Upper lobe of right lung (tissue), 1 donor: Measurements from ENCODE around the gene SNTA1. TPM values are rescaled to one million over a fixed set of nuclear protein-coding genes. Genes with fewer than 3 reads are reported as not detected.
"Not testable (repeated sequence)": the region's sequence is repeated elsewhere in the genome, so short reads cannot be mapped to it uniquely, and the experiment has no call there.

ENCODE experiments used
- ATAC-seq: fragments of 200-7000 bp; cut with Tn5 transposase; one replicate; pipeline ENCODE4 v1.9.1; 2020; ENCODE audit warnings: mild to moderate bottlenecking, moderate library complexity
- DNase-seq: peaks from one replicate; pipeline ENCODE4 v3.0.0-alpha.2; 2020
- H3K27ac ChIP-seq: fragments of 200-600 bp; one replicate; pipeline ENCODE4 v1.8.0; 2022
- H3K27me3 ChIP-seq: fragments of 200-600 bp; one replicate; pipeline ENCODE4 v1.8.0; 2022; ENCODE audit warnings: mild to moderate bottlenecking
- H3K36me3 ChIP-seq: fragments of 200-600 bp; one replicate; pipeline ENCODE4 v1.8.0; 2022
- H3K4me1 ChIP-seq: fragments of 200-600 bp; one replicate; pipeline ENCODE4 v1.8.0; 2022
- H3K4me3 ChIP-seq: fragments of 200-600 bp; one replicate; pipeline ENCODE4 v1.8.0; 2022; ENCODE audit warnings: mild to moderate bottlenecking
- H3K9me3 ChIP-seq: fragments of 200-600 bp; one replicate; pipeline ENCODE4 v1.8.0; 2022
- intact Hi-C: fragments of 100-400 bp; cut with DNase I; formaldehyde crosslinking; loops from one replicate; pipeline ENCODE4 v1.11.0; 2022
- long read RNA-seq: library from polyadenylated mRNA; unstranded; transcript quantifications from one replicate; pipeline ENCODE4 v2.0.0, GENCODE V29; 2021
- total RNA-seq: library from RNA; stranded (reverse); fragmentation: NEBNext Ultra II Directional; extraction: Animal tissue kit (Norgen Biotek cat#: 25700); gene quantifications from one replicate; pipeline ENCODE4 v1.2.1, GENCODE V29; 2021
- TF ChIP-seq, protein P1 (sequence below): fragments of 200-600 bp; IDR thresholded peaks from one replicate; pipeline ENCODE4 v1.8.0; 2022; ENCODE audit warnings: antibody characterized with exemption
- donor health status: DM: no; HTN: yes; CAD: no; lungs with severe emphysema.

The SNTA1 gene
- 8.6 TPM for total RNA-seq
- long read RNA-seq, transcript SNTA1-201 (8 exons, 2,342 nt) = major isoform, 18 of 29 reads
- long read RNA-seq, partial matches to known transcripts = 7 of 29 reads
- long read RNA-seq, other reads (novel, unspliced or antisense) = 4 of 29 reads

DNA sequence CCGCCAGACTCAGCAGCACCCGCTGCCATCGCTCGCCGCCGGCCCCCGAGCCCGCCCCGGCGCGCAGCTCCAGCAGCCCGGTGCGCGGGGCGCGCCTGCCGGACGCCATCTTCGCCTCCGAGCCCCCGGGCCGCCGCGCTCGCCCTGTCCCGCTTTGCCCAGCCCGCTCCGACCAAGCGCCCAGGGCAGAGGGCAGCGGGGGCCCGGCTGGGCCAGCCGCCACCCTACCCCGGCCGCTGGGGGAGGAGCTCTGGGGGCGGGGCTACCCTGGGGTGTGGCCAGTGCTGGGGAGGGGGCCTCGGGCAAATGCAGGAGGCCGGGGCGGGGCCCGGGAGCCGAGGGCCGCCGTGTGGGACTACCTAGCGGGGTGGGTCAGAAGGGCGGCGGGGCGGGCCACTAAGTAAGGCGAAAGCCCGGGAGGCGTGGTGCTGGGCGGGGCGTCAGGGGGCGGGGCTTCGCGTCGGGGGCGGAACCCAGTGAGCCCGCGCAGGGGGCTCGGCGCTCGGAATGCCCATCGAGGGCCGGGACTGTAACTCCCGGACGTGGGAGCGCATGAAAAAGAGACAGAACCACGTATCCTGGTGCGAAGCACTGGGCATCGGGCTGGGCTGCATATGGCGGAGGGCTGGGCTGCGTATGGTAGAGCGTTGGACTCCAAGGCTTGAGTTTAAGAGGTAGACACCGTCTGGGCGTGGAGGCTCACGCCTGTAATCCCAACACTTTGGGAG, at the start of gene SNTA1:
TSS of gene SNTA1 (minus strand) at position 252 of the 728 bp plus-strand sequence. CDS start at position 109, 143 bp downstream.
- intact Hi-C loops = no loop called here
- Histone ChIP-seq H3K9me3 (no peaks in the 10 kb centered on the region), H3K27me3 (no peaks in the 10 kb centered on the region), H3K27ac (peak within 1 kb of the TSS; percentile 51), H3K4me3 (peak within 1 kb of the TSS; percentile 68), H3K4me1 (peaks cover 8% of the 10 kb centered on the region), H3K36me3 (no peaks in the 10 kb centered on the region)
- peak; percentile 98 for DNase-seq
- TF ChIP-seq, protein P1, sequence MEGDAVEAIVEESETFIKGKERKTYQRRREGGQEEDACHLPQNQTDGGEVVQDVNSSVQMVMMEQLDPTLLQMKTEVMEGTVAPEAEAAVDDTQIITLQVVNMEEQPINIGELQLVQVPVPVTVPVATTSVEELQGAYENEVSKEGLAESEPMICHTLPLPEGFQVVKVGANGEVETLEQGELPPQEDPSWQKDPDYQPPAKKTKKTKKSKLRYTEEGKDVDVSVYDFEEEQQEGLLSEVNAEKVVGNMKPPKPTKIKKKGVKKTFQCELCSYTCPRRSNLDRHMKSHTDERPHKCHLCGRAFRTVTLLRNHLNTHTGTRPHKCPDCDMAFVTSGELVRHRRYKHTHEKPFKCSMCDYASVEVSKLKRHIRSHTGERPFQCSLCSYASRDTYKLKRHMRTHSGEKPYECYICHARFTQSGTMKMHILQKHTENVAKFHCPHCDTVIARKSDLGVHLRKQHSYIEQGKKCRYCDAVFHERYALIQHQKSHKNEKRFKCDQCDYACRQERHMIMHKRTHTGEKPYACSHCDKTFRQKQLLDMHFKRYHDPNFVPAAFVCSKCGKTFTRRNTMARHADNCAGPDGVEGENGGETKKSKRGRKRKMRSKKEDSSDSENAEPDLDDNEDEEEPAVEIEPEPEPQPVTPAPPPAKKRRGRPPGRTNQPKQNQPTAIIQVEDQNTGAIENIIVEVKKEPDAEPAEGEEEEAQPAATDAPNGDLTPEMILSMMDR = no peak
- ATAC-seq = peak; percentile 97

DNA sequence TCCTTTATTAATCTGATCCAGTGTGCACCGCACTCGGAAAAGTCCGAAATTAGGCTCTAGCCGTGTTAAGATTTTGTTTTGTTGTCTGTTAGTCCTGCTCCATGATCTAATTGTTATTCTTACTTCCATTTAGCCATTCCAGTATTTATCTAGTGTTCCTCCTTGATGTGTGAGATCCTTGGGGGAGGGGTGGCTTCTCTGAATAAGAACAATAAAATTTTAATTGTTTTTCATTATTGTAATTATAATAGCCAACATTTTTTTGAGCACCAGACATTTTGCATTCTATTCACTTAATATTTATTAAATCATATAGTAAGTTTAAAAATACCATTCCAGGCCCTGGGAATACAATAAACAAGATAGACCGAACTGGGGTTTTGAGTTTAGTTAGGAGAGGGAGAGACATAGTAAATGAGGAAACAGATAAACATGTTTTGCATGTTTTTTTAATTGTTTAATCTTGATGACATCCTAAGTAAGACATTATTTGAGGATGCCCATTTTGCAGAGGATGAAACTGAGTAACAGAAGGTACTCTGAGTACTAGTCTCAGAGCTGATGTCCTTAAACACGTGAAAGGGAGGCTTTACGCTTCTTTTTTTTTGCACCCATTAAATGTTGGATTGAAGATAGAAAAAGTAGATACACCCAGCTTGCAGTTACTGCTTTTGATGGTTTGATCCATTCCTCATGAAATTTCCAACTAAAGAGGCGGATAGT, 47.5 kb upstream of the SNTA1 start:
- peak overlapping the region; percentile 87 for H3K27ac ChIP-seq
- peaks cover 18% of the 10 kb centered on the region for H3K4me1 ChIP-seq
- H3K27me3 ChIP-seq = no peaks in the 10 kb centered on the region
- intact Hi-C loops = no loop called here
- no peaks in the 10 kb centered on the region for H3K9me3 ChIP-seq
- TF ChIP-seq, protein P1 = no peak
- no peak for DNase-seq
- H3K4me3 ChIP-seq = peak overlapping the region; percentile 94
- ATAC-seq = no peak
- no peaks in the 10 kb centered on the region for H3K36me3 ChIP-seq

DNA sequence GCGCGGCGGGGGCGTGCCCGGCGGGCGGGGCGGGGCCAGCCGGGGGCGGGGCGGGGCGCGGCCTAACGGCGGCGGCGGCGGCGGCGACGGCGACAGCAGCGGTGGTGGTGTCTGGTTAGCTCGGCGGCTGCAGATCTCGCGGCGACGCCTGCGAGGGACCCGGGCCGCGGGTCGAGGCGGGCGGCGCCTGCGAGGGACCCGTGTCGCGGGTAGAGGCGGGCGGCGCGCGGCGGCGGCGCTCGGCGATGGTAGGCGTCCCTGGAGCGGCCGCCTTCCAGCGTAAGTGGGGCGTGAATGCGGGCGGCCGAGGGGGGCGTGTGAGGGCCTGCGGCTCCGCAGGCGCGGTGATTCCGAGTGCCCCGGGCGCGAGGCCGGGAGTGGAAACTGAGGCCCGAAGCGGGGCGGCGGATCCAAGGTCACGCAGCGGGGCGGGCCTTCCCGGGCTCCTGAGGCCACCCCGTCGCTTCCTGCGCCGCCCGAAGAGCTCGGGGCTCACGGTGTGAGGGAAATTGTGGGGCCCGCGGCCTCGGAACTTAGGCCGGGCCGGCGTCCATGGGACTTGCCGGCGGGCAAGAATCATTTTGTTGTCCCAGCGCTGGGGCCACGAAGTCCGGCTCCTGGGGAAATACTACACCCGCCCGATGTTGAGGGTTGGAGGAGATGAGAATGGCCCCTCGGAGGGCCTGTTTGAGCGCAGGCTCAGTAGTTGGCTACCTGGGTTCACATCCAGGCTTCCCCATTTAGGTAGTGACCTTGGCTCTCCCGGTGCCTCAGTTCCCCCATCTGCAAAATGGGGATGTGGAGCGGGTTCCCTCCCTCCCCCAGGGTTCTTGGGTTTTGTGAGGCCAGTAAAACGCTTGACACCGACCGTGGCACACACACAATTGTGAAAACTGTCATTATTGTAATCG, 46.7 kb upstream of the SNTA1 start, which contains the start of gene CBFA2T2:
TSS of gene CBFA2T2 (plus strand) at position 74 of the 911 bp plus-strand sequence. CDS start at position 246, 172 bp downstream.
- intact Hi-C loops = no loop called here
- Histone ChIP-seq H3K36me3 (no peaks in the 10 kb centered on the region), H3K9me3 (no peaks in the 10 kb centered on the region), H3K27me3 (no peaks in the 10 kb centered on the region), H3K4me3 (peak within 1 kb of the TSS; percentile 94), H3K4me1 (peaks cover 18% of the 10 kb centered on the region), H3K27ac (peak within 1 kb of the TSS; percentile 95)
- TF ChIP-seq, protein P1 = no peak
- ATAC-seq (peak; percentile 64), DNase-seq (peak; percentile 89)

DNA sequence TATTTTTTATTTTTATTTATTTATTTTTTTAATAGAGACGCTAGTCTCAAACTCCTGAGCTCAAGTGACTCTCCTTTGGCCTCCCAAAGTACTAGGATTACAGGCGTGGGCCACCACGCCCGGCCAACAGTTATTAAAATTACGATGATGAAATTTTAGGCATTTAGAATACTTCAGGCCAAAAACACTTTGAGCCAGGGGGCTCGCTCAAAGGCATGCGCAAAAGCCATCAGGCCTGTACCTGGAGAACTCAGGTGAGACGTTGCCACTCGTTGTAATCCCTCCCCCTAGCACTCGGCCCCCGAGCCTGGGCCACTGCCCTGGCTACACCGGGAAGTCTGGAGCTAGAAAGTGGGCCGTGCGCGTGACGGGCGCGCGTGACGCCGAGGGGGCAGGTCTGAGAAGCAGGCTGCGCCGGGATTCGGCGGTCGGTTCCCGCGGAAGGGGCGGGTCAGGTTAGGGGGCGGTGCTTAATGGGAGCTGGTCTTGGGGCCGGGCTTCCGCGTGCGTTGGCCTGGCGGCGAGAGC, 46.0 kb upstream of the SNTA1 start:
- H3K27me3 ChIP-seq = no peaks in the 10 kb centered on the region
- peak overlapping the region; percentile 95 for H3K27ac ChIP-seq
- peak overlapping the region; percentile 56 for H3K4me3 ChIP-seq
- peaks cover 18% of the 10 kb centered on the region for H3K4me1 ChIP-seq
- no peaks in the 10 kb centered on the region for H3K36me3 ChIP-seq
- no peaks in the 10 kb centered on the region for H3K9me3 ChIP-seq
- peak; percentile 100 for DNase-seq
- ATAC-seq = peak; percentile 98
- TF ChIP-seq, protein P1 = no peak
- intact Hi-C loops = no loop called here

DNA sequence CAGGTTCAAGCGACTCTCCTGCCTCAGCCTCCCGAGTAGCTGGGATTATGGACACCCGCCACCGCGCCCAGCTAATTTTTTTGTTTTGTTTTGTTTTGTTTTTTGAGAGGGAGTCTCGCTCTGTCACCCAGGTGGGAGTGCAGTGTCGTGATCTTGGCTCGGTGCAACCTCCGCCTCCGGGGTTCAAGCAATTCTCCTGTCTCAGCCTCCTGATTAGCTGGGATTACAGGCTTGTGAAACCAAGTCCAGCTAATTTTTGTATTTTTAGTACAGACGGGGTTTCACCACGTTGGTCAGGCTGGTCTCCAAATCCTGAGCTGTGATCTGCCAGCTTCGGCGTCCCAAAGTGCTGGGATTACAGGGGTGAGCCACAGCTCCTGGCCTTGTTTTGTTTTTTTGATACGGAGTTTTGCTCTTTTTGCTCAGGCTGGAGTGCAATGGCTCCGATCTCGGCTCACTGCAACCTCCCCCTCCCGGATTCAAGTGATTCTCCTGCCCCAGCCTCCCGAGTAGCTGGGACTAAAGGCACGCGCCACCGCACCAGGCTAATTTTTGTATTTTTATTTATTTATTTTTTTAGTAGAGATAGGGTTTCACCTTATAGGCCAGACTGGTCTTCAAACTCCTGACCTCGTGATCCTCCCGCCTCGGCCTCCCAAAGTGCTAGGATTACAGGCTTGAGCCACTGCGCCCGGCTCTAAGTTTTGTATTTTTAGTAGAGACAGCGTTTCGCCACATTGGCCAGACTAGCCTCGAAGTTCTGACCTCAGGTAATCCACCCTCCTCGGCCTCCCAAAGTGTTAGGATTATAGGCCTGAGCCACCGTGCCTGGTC, 45.3 kb upstream of the SNTA1 start:
- H3K36me3 ChIP-seq, ATAC-seq, H3K9me3 ChIP-seq, H3K27me3 ChIP-seq, intact Hi-C loops: not testable (repeated sequence)
- DNase-seq = peak; percentile 52
- peaks cover 18% of the 10 kb centered on the region for H3K4me1 ChIP-seq
- peak overlapping the region; percentile 56 for H3K4me3 ChIP-seq
- H3K27ac ChIP-seq = peak overlapping the region; percentile 95
